Fibroblast of the conjunctiva (primary cell): ENCODE data around the gene DCAF5.
"Not testable (repeated sequence)": the region's sequence is repeated elsewhere in the genome, so short reads cannot be mapped to it uniquely, and the experiment has no call there.

ENCODE experiments used
- DNase-seq: peaks from one replicate; pipeline ENCODE4 v3.0.0-alpha.2; 2010; ENCODE audit warnings: low read depth

Gene DCAF5, protein sequence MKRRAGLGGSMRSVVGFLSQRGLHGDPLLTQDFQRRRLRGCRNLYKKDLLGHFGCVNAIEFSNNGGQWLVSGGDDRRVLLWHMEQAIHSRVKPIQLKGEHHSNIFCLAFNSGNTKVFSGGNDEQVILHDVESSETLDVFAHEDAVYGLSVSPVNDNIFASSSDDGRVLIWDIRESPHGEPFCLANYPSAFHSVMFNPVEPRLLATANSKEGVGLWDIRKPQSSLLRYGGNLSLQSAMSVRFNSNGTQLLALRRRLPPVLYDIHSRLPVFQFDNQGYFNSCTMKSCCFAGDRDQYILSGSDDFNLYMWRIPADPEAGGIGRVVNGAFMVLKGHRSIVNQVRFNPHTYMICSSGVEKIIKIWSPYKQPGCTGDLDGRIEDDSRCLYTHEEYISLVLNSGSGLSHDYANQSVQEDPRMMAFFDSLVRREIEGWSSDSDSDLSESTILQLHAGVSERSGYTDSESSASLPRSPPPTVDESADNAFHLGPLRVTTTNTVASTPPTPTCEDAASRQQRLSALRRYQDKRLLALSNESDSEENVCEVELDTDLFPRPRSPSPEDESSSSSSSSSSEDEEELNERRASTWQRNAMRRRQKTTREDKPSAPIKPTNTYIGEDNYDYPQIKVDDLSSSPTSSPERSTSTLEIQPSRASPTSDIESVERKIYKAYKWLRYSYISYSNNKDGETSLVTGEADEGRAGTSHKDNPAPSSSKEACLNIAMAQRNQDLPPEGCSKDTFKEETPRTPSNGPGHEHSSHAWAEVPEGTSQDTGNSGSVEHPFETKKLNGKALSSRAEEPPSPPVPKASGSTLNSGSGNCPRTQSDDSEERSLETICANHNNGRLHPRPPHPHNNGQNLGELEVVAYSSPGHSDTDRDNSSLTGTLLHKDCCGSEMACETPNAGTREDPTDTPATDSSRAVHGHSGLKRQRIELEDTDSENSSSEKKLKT

DNA sequence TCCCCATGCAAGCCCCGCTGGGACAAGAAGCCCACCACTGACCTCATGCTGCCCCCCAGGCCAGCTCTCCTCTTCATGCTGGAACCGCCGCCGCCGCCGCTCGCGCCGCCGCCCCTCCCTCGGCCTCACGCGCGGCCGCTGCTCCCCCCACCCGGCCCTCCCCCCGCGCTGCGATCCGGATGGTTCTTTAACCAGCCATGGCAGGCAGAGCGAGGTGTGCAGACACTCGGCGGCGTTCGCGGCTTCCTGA lies at the start of gene DCAF5:
Gene DCAF5 (minus strand): TSS at position 218 of the 250 bp plus-strand sequence. CDS start 141 bp downstream, at position 77.
- no peak for DNase-seq

DNA sequence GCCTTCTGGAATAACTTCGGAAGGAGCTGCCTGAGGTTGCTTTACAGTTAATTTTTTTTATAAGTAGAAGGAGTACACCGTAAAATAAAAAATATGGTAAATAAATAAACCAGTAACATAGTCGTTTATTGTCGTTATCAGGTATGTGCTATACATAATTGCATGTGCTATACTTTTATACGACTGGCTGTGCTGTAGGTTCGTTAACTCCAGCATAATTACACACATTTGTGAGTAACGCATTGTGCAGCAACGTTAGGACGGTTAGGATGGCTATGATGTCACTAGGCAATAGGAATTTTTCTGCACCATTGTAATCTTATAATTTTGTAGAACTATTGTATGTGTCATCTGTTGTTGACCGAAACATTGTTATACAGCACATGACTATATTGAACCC lies 46.9 kb upstream of the DCAF5 start:
- DNase-seq = no peak

DNA sequence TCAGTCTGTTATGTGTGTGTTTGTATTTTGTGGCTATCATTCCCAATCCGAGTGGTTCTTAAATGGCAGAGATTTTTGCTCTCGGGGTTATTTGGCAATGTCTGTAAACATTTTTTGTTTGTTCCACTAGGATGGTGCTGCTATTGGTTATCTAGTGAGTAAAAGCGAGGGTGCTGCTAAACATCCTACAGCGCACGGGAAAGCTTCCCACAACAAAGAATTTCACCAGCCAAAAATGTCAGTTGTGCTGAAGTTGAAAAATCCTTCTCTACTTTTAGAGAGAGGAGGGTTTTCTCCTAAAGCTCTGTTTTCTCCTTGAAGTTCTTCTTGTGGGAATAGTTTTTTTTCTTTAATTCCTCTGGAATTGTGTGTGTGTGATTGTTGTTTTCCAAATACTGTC lies 40.8 kb upstream of the DCAF5 start:
- no peak for DNase-seq

DNA sequence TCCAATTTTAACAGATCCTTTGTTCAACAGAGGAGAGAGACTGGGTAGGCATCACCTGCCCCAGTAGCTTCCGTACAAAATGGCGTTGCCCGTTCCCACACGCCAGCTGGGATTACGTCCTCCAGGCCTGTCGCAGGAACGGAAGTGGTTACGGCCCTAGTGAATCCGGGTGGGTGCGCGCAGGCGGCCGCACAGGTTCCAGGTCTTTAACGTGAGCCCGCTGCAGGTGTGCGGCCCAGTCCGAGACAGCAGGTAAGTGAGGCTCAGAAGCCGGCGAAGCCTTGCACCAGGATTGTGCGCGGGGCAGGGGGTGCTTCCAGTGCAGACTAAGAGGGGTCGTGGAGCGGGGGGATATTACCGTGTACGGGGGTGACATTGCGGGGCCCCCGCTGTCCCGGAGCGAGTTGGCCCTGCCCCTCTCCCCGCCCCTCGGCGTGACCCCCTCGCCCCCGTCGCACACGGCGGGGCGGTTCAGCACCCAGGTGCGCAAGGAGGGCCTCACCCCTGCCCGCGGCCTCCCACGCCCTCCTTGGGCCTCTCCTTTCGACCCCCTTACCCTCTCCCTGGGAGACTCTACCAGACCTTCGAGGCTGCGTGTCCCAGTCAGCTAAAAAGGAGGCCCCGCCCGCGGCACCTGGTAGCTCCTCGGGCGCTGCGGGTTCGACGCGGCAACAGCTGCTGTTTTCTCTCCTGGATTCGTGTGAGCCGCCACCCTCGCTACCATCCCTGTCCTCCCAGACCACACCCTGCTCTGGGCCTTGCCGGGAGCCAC lies 38.6 kb upstream of the DCAF5 start, which contains the start of gene EXD2:
Gene EXD2 (plus strand): TSS at position 159 of the 772 bp plus-strand sequence. CDS start 17,973 bp downstream, outside the sequence.
- peak; percentile 65 for DNase-seq

DNA sequence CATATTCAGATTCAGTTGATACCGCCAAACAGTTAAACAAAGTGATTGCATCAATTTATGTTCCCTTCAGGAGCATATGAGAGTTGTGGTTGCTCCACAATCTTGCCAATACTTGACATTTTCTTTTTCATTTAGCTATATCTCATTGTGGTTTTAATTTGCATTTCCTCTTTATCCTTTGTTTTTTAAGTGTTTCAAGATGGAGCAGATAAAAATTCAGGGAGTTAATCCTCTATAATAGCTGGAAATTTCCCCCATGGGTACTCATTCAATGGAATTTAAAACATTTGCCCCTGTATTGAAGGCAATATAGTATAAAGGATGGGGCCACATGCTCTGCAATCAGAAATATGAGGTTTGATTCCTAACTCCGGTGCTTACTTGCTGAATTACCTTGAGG lies 37.3 kb upstream of the DCAF5 start:
- DNase-seq = no peak

DNA sequence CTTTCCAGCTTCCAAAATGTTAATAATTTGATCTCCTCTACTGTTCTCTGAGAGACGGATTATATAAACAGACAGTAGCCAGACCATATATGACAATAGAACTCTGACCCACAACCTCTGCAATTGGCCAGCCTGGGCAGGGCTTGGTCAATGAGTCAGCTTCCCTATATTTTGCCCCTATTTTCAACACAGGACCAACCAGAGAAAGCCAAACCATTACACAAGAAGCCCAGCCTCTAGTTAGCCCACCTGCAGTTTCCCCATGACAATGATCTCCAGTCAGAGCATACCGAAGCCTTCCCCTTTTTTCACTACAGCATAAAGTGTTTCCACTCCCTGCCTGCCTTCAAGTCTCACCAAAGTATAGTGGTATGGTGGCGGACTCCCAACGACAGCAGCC lies 30.8 kb upstream of the DCAF5 start:
- DNase-seq = no peak

DNA sequence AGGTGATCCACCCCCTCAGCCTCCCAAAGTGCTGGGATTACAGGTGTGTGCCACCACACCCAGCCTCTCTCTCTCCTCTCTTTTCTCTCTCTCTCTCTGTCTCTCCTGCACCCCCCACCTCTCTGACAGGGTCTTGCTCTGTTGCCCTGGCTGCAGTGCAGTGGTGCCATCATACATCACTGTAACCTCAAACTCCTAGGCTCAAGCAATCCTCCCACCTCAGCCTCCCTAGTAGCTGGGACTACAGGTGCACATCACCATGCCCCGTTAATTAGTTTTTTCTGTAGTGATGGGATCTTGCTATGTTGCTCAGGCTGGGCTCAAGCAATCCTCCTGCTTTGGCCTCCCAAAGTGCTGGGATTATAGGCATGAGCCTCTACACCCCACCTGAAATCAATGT lies 29.7 kb upstream of the DCAF5 start:
- not testable (repeated sequence) for DNase-seq

DNA sequence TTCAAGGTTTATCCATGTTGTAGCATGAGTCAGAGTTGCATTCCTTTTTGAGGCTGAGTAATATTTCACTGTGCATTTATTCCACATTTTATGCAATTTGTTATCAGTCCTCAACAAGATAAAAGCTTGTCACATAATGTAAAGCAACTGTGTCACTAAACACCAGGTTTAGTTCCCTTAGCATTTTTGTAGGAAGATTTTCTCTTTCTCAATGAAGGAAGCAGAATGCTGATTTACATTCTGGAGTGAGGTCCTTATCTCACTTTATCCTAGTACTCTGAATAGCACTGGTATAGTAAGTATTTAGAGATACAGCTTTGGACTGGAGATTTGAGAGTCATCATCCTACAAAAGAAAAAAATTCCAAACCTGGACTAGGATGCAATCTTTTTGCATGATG lies 28.6 kb upstream of the DCAF5 start:
- DNase-seq = no peak

DNA sequence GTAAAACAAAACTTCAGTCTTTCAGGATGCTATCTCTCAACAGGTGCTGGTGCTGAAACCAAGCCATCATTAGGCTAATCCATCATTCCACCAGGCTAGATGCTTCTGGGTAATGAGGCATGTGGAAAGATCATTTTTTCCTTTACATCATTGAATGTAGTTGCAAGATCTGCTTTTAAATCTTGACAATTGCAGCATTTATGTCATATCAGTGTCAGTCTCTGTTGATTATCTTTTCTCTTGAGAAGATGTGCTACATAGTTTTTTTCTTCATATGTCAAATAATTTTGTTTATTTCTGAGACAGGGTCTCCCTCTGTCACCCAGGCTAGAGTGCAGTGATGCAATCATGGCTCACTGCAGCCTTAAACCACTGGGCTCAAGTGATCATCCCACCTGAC lies 22.2 kb upstream of the DCAF5 start:
- no peak for DNase-seq

DNA sequence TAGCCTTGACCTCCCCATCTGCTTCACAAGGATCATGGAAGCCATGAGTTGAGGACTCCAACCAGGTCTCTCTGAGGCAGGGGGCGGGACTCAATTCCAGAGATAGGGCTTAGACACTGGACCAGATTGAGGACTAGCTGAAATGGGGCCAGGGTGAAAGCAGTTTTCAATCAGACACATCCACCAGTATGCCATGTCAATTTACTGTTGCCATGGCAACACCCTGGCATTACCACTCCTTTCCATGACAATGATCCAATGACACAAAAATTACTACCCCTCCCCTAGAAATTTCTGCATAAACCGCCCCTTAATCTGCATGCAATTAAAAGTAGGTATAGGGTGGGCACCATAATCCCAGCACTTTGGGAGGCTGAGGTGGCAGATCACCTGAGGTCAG lies 18.6 kb upstream of the DCAF5 start:
- DNase-seq = no peak

DNA sequence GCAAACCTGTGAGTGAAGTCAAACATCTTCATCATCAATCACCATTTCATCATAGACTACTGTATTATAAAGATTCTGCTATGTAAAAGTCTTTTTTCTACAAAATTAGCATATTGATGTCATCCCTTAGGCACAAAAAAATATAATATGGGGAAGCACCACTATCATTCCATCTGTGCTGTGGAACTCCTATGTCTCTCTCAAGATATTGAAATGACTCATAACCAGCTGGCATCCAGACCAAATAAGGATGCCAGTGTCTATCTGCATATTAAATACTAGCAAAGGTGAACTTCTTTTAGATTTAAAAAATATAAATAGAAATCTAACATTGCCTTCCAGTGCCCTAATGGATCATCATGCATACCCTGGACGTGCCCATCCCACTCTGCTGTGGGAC lies 17.9 kb upstream of the DCAF5 start:
- no peak for DNase-seq

DNA sequence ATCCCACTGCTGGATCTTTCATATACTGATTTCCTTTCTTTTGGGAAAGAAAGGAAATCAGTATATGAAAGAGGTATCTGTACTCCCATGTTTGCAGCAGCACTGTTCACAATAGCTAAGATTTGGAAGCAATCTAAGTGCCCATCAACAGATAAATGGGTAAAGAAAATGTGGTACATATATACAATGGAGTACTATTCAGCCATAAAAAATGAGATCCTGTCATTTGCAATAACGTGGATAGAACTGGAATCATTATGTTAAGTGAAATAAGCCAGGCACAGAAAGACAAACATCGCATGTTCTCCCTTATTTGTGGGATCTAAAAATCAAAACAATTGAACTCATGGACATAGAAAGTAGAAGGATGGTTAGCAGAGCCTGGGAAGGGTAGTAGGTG lies 12.9 kb upstream of the DCAF5 start:
- DNase-seq = not testable (repeated sequence)

DNA sequence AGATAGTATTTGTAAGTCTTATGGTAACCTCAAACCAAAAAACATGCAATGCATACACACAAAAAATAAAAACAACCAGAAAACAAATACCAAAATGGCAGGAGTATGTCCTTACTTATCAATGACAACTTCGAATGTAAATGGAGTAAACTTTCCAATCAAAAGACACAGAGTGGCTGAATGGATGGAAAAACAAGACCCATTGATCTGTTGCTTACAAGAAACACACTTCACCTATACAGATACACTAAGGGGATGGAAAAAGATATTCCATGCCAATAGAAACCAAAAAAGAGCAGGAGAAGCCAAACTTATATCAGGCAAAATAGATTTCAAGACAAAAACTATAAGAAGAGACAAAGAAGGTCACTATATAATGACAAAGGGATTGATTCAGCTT lies 8.7 kb upstream of the DCAF5 start:
- no peak for DNase-seq

DNA sequence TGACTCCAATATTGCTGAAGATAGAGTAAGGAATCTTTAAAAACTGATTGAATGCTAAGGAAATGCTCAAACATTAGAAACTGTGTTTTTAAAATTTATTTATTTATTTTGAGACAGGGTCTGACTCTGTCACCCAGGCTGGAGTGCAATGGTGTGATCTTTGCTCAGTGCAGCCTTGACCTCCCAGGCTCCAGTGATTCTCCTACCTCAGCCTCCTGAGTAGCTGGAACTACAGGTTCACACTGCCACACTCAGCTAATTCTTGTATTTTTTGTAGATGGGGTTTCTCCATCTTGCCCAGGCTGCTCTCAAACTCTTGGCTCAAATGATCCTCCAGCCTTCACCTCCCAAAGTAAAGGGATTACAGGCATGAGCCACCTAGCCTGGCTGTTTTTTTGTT lies 3.3 kb upstream of the DCAF5 start:
- DNase-seq = no peak

DNA sequence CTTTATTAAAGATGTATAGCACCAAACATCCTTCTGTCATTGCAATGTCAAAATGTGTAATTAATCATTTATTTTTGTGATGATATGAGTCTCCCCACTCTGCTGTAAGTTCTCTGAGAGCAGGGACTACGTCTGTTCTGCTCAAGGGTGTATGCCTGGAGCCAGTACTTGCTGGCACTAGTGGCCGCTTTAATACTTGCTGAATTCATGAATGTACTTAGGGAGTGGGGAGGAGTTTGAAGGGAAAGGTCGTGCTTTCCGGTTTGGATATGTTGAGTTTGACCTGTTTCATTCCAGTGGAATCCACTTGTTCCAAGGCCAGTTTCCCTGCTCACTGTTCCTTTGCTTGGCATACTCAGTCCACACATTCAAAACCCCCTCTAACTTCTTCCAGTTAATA lies 1.9 kb upstream of the DCAF5 start:
- no peak for DNase-seq

DNA sequence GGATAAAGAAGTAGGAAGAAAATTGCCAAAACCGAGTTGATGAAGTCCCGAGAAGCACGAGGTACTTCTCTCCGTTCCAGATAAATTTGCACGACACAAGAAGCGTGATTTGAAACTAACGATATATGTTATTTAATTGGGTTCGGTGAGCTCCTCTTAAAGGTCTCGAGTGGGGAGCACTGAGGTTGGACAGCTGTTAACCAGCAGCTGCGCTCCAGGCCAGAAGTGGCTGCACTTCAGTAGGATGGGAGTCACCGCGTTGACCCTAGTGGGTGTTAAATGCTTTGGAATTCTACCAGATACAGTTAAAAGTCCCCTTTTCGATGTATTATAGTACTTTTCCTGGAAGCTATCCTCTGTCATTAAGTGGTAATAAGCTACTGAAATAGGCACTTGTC lies 953 bp upstream of the DCAF5 start:
- DNase-seq = no peak

DNA sequence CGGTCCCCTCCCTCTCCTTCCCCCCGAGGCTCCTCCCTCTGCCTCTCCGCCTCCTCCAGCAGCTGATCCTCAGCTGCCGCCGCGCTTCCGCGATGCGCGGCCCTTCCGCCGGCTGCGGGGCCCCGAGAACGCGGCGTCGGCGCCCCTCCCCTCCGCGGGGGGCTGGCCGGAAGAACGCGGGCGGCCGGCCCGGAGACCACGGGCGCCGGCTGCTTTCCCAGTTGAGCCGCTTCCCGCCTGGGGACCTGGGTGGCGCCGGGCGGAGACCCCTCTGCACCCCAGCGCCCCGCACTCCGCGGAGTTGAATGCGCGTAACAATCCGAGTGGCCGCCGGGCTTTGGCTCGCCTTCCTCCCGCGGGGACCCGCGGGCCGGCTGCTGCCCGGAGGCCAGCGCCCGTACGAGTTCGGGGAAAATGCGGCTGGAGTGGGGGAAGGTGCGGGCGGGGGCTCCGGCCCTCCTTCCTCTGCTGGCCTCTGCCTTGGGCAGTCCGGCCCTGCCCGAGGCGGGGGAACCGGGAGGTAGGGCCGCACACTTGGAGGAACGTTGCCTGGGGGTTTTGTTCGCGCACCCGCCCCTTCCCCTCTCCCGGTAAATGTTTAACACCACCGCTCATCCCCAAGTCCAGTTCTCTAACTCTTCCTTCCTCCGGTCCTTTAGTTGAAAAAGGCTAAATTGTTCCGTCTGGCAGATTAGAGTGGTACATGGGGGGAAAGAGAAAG lies 393 bp upstream of the DCAF5 start:
- DNase-seq = peak; percentile 91

DNA sequence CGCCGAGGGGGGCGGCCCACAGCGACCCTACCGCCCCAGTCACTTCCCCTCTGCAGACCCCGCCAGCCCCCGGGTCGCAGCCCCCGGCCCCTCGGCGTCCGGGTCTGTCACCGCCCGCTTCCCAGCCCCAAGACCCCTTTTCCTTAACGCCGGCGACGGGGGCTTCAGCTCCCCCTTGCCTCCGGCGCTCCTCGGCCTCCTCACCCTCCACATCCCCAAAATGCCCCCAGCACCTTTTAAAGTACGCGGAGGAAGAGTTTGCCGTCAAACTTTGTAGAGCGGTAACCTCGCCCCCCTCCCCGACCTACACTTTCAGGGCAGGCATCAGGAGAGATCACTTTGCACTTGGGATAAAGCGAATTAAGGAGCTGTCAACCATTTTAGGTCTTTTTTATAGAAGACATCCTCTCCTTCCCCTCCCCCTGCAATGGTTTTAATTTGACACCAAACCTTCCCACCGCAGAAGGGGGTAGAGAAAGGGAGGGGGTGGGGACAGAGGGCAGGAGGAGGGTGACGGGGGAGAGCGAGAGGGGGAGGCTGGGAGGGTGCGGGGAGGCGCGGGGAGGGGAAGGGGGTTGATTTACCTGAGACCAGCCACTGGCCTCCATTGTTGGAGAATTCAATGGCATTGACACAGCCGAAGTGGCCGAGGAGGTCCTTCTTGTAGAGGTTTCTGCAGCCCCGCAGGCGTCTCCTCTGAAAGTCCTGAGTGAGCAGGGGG lies 578 bp downstream of the DCAF5 start:
- no peak for DNase-seq

DNA sequence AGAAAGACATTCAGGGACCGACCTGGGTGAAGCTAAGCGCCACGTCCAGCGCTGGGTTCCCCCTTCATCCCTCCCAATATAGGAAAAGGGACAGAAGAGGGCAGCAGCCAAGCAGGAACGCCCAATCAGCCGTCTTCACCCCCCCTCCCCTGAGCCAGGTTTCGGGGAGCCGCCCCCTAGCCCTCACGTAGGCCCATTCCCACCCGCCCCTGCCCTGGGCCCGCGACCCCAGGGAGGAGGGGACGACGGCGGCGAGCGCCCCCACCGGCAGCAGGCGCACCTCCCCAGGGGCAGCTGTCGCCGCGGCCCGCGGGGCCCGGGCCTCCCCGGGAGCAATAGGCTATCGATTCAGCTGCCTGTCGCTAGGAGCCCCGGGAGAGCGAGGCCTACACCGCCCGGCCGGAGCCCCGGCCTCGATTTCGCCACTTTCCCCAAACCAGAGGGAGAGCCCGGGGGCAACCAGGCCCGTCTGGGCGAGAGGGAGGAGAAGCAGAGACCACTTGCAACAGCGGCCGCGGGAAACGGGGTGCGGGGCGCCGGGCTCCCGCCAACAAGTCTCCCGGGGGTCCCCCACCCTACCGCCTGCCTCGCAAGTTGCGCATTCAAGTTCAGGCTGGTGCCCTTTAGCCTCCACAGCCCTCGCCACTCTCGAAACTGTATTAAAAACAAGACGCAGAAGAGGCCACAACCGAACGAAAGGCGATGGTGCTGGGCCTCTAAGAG lies 1.3 kb downstream of the DCAF5 start:
- no peak for DNase-seq

DNA sequence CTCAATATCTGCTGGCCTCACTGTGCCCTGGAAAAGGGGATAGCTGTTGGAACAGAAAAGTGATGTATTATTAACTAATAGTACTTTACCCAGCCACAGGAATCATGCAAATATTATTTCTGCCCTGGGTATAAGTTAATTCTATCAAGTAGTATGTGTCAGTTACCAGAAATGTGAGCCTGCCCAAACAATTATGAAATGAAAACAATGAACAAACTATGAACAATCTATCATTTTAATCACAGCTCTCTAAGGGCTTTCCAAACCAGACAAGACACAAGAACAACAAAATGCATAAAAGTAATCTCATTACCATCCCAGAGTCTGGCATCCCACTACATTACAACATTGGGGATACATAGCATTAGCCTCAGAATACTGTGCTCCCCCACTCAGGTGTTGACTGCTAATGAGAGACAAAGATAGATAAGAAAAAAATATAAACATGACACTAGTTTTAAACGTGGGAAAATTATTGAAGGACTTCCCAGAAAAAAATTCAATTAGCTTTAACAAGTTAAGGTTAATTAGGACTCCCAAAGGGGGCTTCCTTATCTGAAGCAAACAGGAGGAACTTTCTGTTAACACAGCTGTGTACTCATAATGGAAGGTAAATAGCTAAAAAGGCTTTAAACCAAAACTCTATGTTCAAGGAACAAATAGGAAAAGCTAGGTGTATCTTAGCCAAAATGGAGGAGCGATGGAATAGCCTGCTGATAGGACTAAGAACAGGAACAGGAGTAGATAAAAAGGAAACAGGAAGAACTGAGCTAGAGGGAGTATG lies 3.3 kb downstream of the DCAF5 start:
- DNase-seq = no peak
